GM06990 (cell line): ENCODE results near the gene ARID4B.
A peak's percentile ranks its signal among the peaks of the same experiment; 100 is the strongest.
"Not testable (repeated sequence)": the region's sequence is repeated elsewhere in the genome, so short reads cannot be mapped to it uniquely, and the experiment has no call there.

ENCODE experiments used
- DNase-seq: peaks from one replicate; pipeline ENCODE4 v3.0.0-alpha.2; 2011; ENCODE audit not compliant: insufficient read length; ENCODE audit errors: extremely low read depth
- H3K27me3 ChIP-seq: replicated peaks from 2 replicates; pipeline ENCODE4 v1.6.0; 2011; ENCODE audit warnings: low read length; ENCODE audit not compliant: control insufficient read depth, insufficient read depth
- H3K36me3 ChIP-seq: 2 replicates; pipeline ENCODE4 v1.5.1; 2011; ENCODE audit warnings: low read length; ENCODE audit not compliant: control insufficient read depth, insufficient read depth
- H3K4me3 ChIP-seq: replicated peaks from 2 replicates; pipeline ENCODE4 v1.5.1; 2011; ENCODE audit warnings: low read depth, mild to moderate bottlenecking, control low read depth, low read length
- CTCF ChIP-seq: IDR thresholded peaks from 2 replicates; pipeline ENCODE4 v1.5.1; 2011; ENCODE audit warnings: low read length, control low read depth, mild to moderate bottlenecking, inconsistent platforms; ENCODE audit not compliant: insufficient read depth, poor library complexity, severe bottlenecking

The ARID4B gene

GRCh38 chr1:235161685-235162327 lies 166.2 kb downstream of the ARID4B start:
- H3K36me3 ChIP-seq, result peaks cover 14% of the 10 kb centered on the region
- peak overlapping the region; percentile 68 for H3K4me3 ChIP-seq
- DNase-seq, result peak; percentile 15
- no peak for TF ChIP-seq CTCF
- no peaks in the 10 kb centered on the region for H3K27me3 ChIP-seq

- Histone ChIP-seq H3K36me3 (peaks cover 15% of the 10 kb centered on the region), H3K27me3 (no peaks in the 10 kb centered on the region), H3K4me3 (peak within 1 kb of the TSS; percentile 68)
- peak; percentile 20 for TF ChIP-seq CTCF
- DNase-seq, result peak; percentile 94
These were observed 166.9 kb downstream of the ARID4B start, which contains the start of gene RBM34 for GRCh38 chr1:235160957-235161684. RBM34 (minus strand) TSS chr1:235161250; CDS start chr1:235161226, 24 bp downstream.

- TF ChIP-seq CTCF, result no peak
- Histone ChIP-seq H3K27me3 (no peaks in the 10 kb centered on the region), H3K36me3 (peaks cover 15% of the 10 kb centered on the region), H3K4me3 (peak overlapping the region; percentile 68)
- no peak for DNase-seq
These were observed 167.5 kb downstream of the ARID4B start for GRCh38 chr1:235160383-235160956.

- H3K4me3 ChIP-seq, result peak overlapping the region; percentile 68
- H3K36me3 ChIP-seq, result peaks cover 15% of the 10 kb centered on the region
- H3K27me3 ChIP-seq, DNase-seq: not testable (repeated sequence)
These were observed 168.0 kb downstream of the ARID4B start for GRCh38 chr1:235159930-235160329.

GRCh38 chr1:235159284-235159683 lies 168.7 kb downstream of the ARID4B start:
- H3K27me3 ChIP-seq, DNase-seq, H3K4me3 ChIP-seq: not testable (repeated sequence)
- H3K36me3 ChIP-seq, result peaks cover 15% of the 10 kb centered on the region

- no peak for DNase-seq
- TF ChIP-seq CTCF, result no peak
- Histone ChIP-seq H3K36me3 (peaks cover 15% of the 10 kb centered on the region), H3K4me3 (no peak overlapping the region), H3K27me3 (no peaks in the 10 kb centered on the region)
These were observed 169.3 kb downstream of the ARID4B start for GRCh38 chr1:235158680-235159079.
